Smooth muscle cell of bladder (primary cell): ENCODE results near the gene KCNQ2. TPM values are rescaled to one million over a fixed set of nuclear protein-coding genes. Genes with fewer than 3 reads are reported as not detected.

Experiments
- total RNA-seq: library from RNA; depleted of rRNA; stranded (reverse); fragments of >200 nt; gene quantifications from 2 replicates; pipeline ENCODE4 v1.2.3, GENCODE V29; 2014

KCNQ2 gene
- total RNA-seq: not detected in 2 replicates

DNA sequence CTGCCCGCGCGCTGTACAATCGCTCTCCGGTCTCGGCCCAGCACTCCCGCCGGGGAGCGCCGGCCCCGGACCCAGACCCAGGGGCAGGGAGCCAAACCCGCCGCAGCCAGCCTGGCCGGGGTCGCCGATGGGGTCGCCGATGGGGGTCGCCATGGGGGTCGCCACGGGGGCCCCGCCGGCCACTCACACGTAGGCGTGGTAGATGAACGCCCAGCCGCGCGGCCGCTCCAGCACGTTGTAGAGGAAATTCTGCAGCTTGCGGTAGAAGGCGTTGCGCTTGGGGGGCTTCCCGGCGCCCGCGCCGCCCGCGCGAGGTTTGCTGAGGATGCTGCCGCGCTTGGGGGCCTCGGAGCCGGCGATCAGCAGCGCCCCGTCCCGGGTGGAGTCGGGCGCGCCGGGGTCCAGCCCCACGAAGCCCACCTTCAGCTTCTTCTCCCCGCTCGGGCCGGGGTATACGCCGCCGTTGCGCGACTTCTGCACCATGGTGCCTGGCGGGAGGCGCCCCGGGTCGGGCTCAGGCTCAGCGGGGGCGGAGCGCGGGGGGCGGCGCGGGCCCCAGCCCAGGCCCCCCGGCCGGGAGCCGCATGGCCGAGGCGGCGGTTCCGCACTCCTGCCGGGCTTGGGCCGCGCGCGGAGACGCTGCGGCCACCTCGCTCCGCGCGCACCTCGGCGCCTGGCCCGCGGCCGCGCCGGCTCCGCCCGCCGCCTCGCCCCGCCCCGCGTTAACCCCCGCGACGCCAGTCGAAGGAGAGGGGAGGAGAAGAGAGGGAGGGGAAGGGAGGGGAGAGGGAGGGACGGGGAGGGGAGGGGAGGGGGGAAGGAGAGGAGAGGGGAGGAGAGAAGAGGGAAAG lies at the start of gene KCNQ2:
Gene KCNQ2 (minus strand): TSS at position 675 of the 851 bp plus-strand sequence. CDS start 192 bp downstream, at position 483.

GRCh38 chr20:63520504-63520933 lies 48.1 kb upstream of the KCNQ2 start, which contains the start of gene PPDPF:
Gene PPDPF, plus strand, starts transcription at chr20:63520765. Its CDS starts 544 bp downstream, at chr20:63521309.

GRCh38 chr20:63498960-63499337 lies 26.5 kb upstream of the KCNQ2 start, which contains the start of gene EEF1A2:
Gene EEF1A2, minus strand, starts transcription at chr20:63499083. Its CDS starts 1,320 bp downstream, at chr20:63497763.

GRCh38 chr20:63360850-63361518 lies 111.5 kb downstream of the KCNQ2 start, which contains the start of gene CHRNA4:
Gene CHRNA4, minus strand, starts transcription at chr20:63361349. Its CDS starts 184 bp downstream, at chr20:63361165.

Other genes starting within 250 kb of the KCNQ2 start
- 0.65 TPM in 1 of 2 replicates, not detected in the other for gene BIRC7, start 236.8 kb downstream of the KCNQ2 start, total RNA-seq
- gene NKAIN4, start 218.2 kb downstream of the KCNQ2 start, total RNA-seq: 0.18 TPM in 1 of 2 replicates, not detected in the other
- 68.0 and 93.2 TPM in 2 replicates for gene ARFGAP1, start 199.8 kb downstream of the KCNQ2 start, total RNA-seq
- not detected in 2 replicates for gene COL20A1, start 179.5 kb downstream of the KCNQ2 start, total RNA-seq
- gene CHRNA4, start 111.3 kb downstream of the KCNQ2 start, total RNA-seq: not detected in 2 replicates
- 1.3 and 3.0 TPM in 2 replicates for gene EEF1A2, start 26.4 kb upstream of the KCNQ2 start, total RNA-seq
- 17.5 and 24.5 TPM in 2 replicates for gene PPDPF, start 48.1 kb upstream of the KCNQ2 start, total RNA-seq
- gene PTK6, start 64.7 kb upstream of the KCNQ2 start, total RNA-seq: under 0.01 and 0.09 TPM in 2 replicates
- not detected in 2 replicates for gene SRMS, start 75.1 kb upstream of the KCNQ2 start, total RNA-seq
- gene FNDC11, start 81.5 kb upstream of the KCNQ2 start, total RNA-seq: 0.46 and 0.57 TPM in 2 replicates
- 27.0 and 29.2 TPM in 2 replicates for gene HELZ2, start 101.6 kb upstream of the KCNQ2 start, total RNA-seq
- 7.4 and 8.4 TPM in 2 replicates for gene GMEB2, start 154.4 kb upstream of the KCNQ2 start, total RNA-seq
- 2.1 and 2.3 TPM in 2 replicates for gene STMN3, start 180.8 kb upstream of the KCNQ2 start, total RNA-seq
- gene RTEL1, start 185.7 kb upstream of the KCNQ2 start, total RNA-seq: 6.1 and 9.2 TPM in 2 replicates
- 0.65 and 1.3 TPM in 2 replicates for gene TNFRSF6B, start 224.0 kb upstream of the KCNQ2 start, total RNA-seq
- 30.2 and 35.4 TPM in 2 replicates for gene ARFRP1, start 235.3 kb upstream of the KCNQ2 start, total RNA-seq
- gene ZGPAT, start 235.4 kb upstream of the KCNQ2 start, total RNA-seq: 14.3 and 15.6 TPM in 2 replicates